H1 (cell line): ENCODE results near the gene PLEKHM3. TPM values are rescaled to one million over a fixed set of nuclear protein-coding genes. Genes with fewer than 3 reads are reported as not detected.

ENCODE experiments used
- CTCF ChIA-PET: fragments of 300-600 bp; sonication (Branson Sonifier 250); formaldehyde crosslinking; loops from one replicate; lab custom pipeline; 2021; ENCODE audit not compliant: partially characterized antibody; lab: Charles Lee
- POLR2A ChIA-PET: fragments of 300-600 bp; sonication (Branson Sonifier 250); formaldehyde crosslinking; loops from one replicate; lab custom pipeline; 2021; ENCODE audit warnings: inconsistent platforms; ENCODE audit not compliant: partially characterized antibody; lab: Charles Lee
- DNase-seq, 2 experiments: peaks; one replicate each; pipeline versions ENCODE4 v3.0.0 to v3.0.0-alpha.2; 2010 to 2022; ENCODE audit warnings: low spot score in 2 of 2, low read depth in 1 of 2, mixed read lengths in 1 of 2
- FAIRE-seq: peaks from 2 replicates; lab custom pipeline; 2011; peaks lifted over from hg19 to GRCh38; lab: Jason Lieb, UNC
- H2AFZ ChIP-seq: 2 replicates; pipeline ENCODE4 v1.8.1; 2012; ENCODE audit warnings: low read length, inconsistent platforms
- H2AK5ac ChIP-seq: 2 replicates; pipeline ENCODE4 v1.6.1; 2013; ENCODE audit warnings: low read depth, low read length
- H2BK120ac ChIP-seq: replicated peaks from 2 replicates; pipeline ENCODE3; 2013; ENCODE audit warnings: low read depth, low read length, inconsistent platforms
- H2BK12ac ChIP-seq: 2 replicates; pipeline ENCODE4 v1.6.1; 2013; ENCODE audit warnings: low read depth, low read length
- H2BK15ac ChIP-seq: 2 replicates; pipeline ENCODE4 v1.6.1; 2013; ENCODE audit warnings: low read length
- H2BK20ac ChIP-seq: 2 replicates; pipeline ENCODE4 v1.6.1; 2013; ENCODE audit warnings: low read length
- H2BK5ac ChIP-seq: 2 replicates; pipeline ENCODE4 v1.6.1; 2013; ENCODE audit warnings: low read depth, low read length
- H3K14ac ChIP-seq: 2 replicates; pipeline ENCODE4 v1.6.1; 2013; ENCODE audit warnings: inconsistent platforms; ENCODE audit not compliant: insufficient read length
- H3K18ac ChIP-seq: 2 replicates; pipeline ENCODE4 v1.6.1; 2013; ENCODE audit warnings: low read length; ENCODE audit errors: extremely low read depth
- H3K23ac ChIP-seq: 2 replicates; pipeline ENCODE4 v1.6.1; 2013; ENCODE audit warnings: inconsistent platforms; ENCODE audit not compliant: insufficient read length
- H3K23me2 ChIP-seq: 2 replicates; pipeline ENCODE4 v1.6.1; 2013; ENCODE audit warnings: low read depth, low read length
- H3K27ac ChIP-seq: 2 replicates; pipeline ENCODE4 v1.6.1; 2011; ENCODE audit warnings: low read depth, low read length, inconsistent platforms
- H3K27me3 ChIP-seq, 4 experiments: replicated peaks in 1 of 4; 1 replicate in 1 of 4; 2 replicates in 3 of 4; pipeline versions ENCODE4 v1.6.1 to v1.8.1; 2011 to 2013; ENCODE audit warnings: low read length in 3 of 4, mild to moderate bottlenecking in 3 of 4, inconsistent platforms in 2 of 4, mixed read lengths in 2 of 4, moderate library complexity in 1 of 4; ENCODE audit not compliant: control insufficient read depth in 3 of 4, insufficient read depth in 3 of 4; ENCODE audit errors: extremely low read depth in 1 of 4
- H3K36me3 ChIP-seq, 4 experiments: 2 replicates each; pipeline versions ENCODE4 v1.6.1 to v1.8.1; 2011 to 2013; ENCODE audit warnings: mild to moderate bottlenecking in 4 of 4, low read length in 3 of 4, moderate library complexity in 2 of 4, control low read depth in 1 of 4, inconsistent platforms in 1 of 4; ENCODE audit not compliant: insufficient read depth in 4 of 4, control insufficient read depth in 2 of 4
- H3K4ac ChIP-seq: replicated peaks from 2 replicates; pipeline ENCODE3; 2013; ENCODE audit warnings: low read length, low read depth, mixed read lengths, inconsistent platforms; ENCODE audit not compliant: insufficient read length
- H3K4me1 ChIP-seq, 4 experiments: replicated peaks in 1 of 4; 1 replicate in 1 of 4; 2 replicates in 3 of 4; pipeline versions ENCODE4 v1.6.1 to v1.8.1; 2011 to 2013; ENCODE audit warnings: low read length in 3 of 4, inconsistent platforms in 2 of 4, mixed read lengths in 1 of 4; ENCODE audit not compliant: insufficient read depth in 4 of 4, control insufficient read depth in 3 of 4
- H3K4me2 ChIP-seq, 2 experiments: 2 replicates each; pipeline versions ENCODE4 v1.6.1 to v1.8.1; 2011 to 2013; ENCODE audit warnings: low read depth in 2 of 2, low read length in 2 of 2, control low read depth in 1 of 2, inconsistent platforms in 1 of 2, mild to moderate bottlenecking in 1 of 2; ENCODE audit not compliant: insufficient read depth in 1 of 2
- H3K4me3 ChIP-seq, 4 experiments: fragments of 200-600, 300-600 bp in 1 of 4; sonication (generic), shearing (Covaris generic), sonication (Bioruptor Twin) in 1 of 4; 2 replicates each; pipeline versions ENCODE4 v1.5.1 to v1.8.1; 2011 to 2016; ENCODE audit warnings: low read length in 4 of 4, low read depth in 3 of 4, control low read depth in 2 of 4, inconsistent platforms in 2 of 4, mild to moderate bottlenecking in 2 of 4, mixed read lengths in 1 of 4, moderate library complexity in 1 of 4; ENCODE audit not compliant: insufficient read depth in 2 of 4; ENCODE audit errors: extremely low read depth in 1 of 4
- H3K56ac ChIP-seq: replicated peaks from 2 replicates; pipeline ENCODE3; 2013; ENCODE audit warnings: low read depth, mild to moderate bottlenecking, mixed read lengths, low read length, inconsistent platforms; ENCODE audit not compliant: insufficient read length
- H3K79me1 ChIP-seq: 2 replicates; pipeline ENCODE4 v1.6.1; 2013; ENCODE audit warnings: low read depth, low read length, control low read depth
- H3K79me2 ChIP-seq, 2 experiments: 2 replicates each; pipeline versions ENCODE4 v1.6.1 to v1.8.1; 2012 to 2013; ENCODE audit warnings: low read length in 2 of 2, mild to moderate bottlenecking in 2 of 2, inconsistent platforms in 1 of 2; ENCODE audit not compliant: insufficient read depth in 2 of 2, control insufficient read depth in 1 of 2
- H3K9ac ChIP-seq, 4 experiments: replicated peaks in 1 of 4; 1 replicate in 1 of 4; 2 replicates in 3 of 4; pipeline versions ENCODE4 v1.6.1 to v1.8.1; 2011 to 2013; ENCODE audit warnings: low read depth in 3 of 4, low read length in 3 of 4, control low read depth in 2 of 4, mild to moderate bottlenecking in 2 of 4, moderate library complexity in 2 of 4, inconsistent platforms in 1 of 4; ENCODE audit errors: extremely low read depth in 1 of 4
- H3K9me3 ChIP-seq, 2 experiments: 2 replicates each; pipeline versions ENCODE4 v1.6.1 to v1.8.1; 2012 to 2013; ENCODE audit warnings: mild to moderate bottlenecking in 2 of 2, moderate library complexity in 2 of 2, control low read depth in 1 of 2, inconsistent platforms in 1 of 2, low read depth in 1 of 2, low read length in 1 of 2, mixed read lengths in 1 of 2; ENCODE audit not compliant: insufficient read depth in 2 of 2
- H4K20me1 ChIP-seq, 2 experiments: replicated peaks in 1 of 2; 2 replicates each; pipeline versions ENCODE3 to v1.8.1; 2011 to 2013; ENCODE audit warnings: inconsistent platforms in 2 of 2, low read length in 2 of 2, mild to moderate bottlenecking in 1 of 2; ENCODE audit not compliant: insufficient read depth in 2 of 2, control insufficient read depth in 1 of 2
- H4K5ac ChIP-seq: 2 replicates; pipeline ENCODE4 v1.6.1; 2013; ENCODE audit warnings: low read length, low read depth, mixed read lengths, inconsistent platforms; ENCODE audit not compliant: insufficient read length
- H4K8ac ChIP-seq: 2 replicates; pipeline ENCODE4 v1.8.0; 2013; ENCODE audit warnings: mild to moderate bottlenecking, moderate library complexity, low read length, inconsistent platforms; ENCODE audit not compliant: insufficient read depth; ENCODE audit errors: extremely low read depth
- H4K91ac ChIP-seq: replicated peaks from 2 replicates; pipeline ENCODE3; 2013; ENCODE audit warnings: low read length, mixed read lengths, inconsistent platforms; ENCODE audit not compliant: insufficient read length
- CHD2 ChIP-seq: IDR thresholded peaks from 2 replicates; pipeline ENCODE4 v1.6.1; 2012; ENCODE audit warnings: low read length, improper control_type of control experiment
- GABPA ChIP-seq: IDR thresholded peaks from 2 replicates; pipeline ENCODE4 v1.6.1; 2011; ENCODE audit warnings: mild to moderate bottlenecking, low read length, moderate library complexity, borderline replicate concordance; ENCODE audit not compliant: insufficient read depth
- JUND ChIP-seq: IDR thresholded peaks from 2 replicates; pipeline ENCODE4 v1.6.1; 2011; ENCODE audit warnings: mild to moderate bottlenecking, improper control_type of control experiment, low read length
- POLR2AphosphoS5 ChIP-seq: IDR thresholded peaks from 2 replicates; pipeline ENCODE4 v1.6.1; 2011; ENCODE audit warnings: low read depth, low read length
- TBP ChIP-seq: IDR thresholded peaks from 2 replicates; pipeline ENCODE4 v1.6.1; 2011; ENCODE audit warnings: low read depth, low read length, improper control_type of control experiment
- USF2 ChIP-seq: IDR thresholded peaks from 2 replicates; pipeline ENCODE4 v1.6.1; 2011; ENCODE audit warnings: low read length, improper control_type of control experiment
- WGBS, 2 experiments: shearing (Covaris generic) in 1 of 2; methylation state at CpG; one replicate each; pipeline versions ENCODE4 v1.1.6 to v1.1.7; 2013 to 2015; ENCODE audit warnings: low lambda C conversion rate in 2 of 2, mixed read lengths in 2 of 2, inconsistent platforms in 1 of 2, low coverage in 1 of 2, missing lambda C conversion rate in 1 of 2; ENCODE audit not compliant: insufficient replicate concordance in 2 of 2, insufficient coverage in 1 of 2, insufficient read length in 1 of 2; ENCODE audit errors: extremely low coverage in 1 of 2, missing lambda C conversion rate in 1 of 2; 5-methylcytosine and 5-hydroxymethylcytosine counted together
- polyA plus RNA-seq, 7 experiments: library from polyadenylated mRNA; depleted of rRNA in 3 of 7; stranded (reverse) in 5 of 7; unstranded in 2 of 7; fragments of >200 nt in 5 of 7; fragments of 200-250 nt in 2 of 7; gene quantifications; 1 replicate in 5 of 7; 2 replicates in 1 of 7; 4 replicates in 1 of 7; pipeline versions ENCODE4 v1.2.1 to v1.2.3, GENCODE V29; 2011 to 2013; ENCODE audit warnings: missing spikeins in 2 of 7, mixed read lengths in 2 of 7
- total RNA-seq: library from RNA; stranded (reverse); fragmentation: NEBNext Ultra II Directional; extraction: Animal tissue kit (Norgen Biotek cat#: 25700); gene quantifications from 2 replicates; pipeline ENCODE4 v1.2.1, GENCODE V29; 2021

PLEKHM3 gene
- total and polyA plus RNA-seq, 2 of the 8 experiments (the other 6 are each of a cell fraction or from before 2014, with no cell fraction given), result 2.3 to 5.8 TPM

- H3K14ac ChIP-seq, result no peak overlapping the region
- H3K23me2 ChIP-seq, result no peaks in the 10 kb centered on the region
- DNase-seq, result no peak
- H3K9me3 ChIP-seq, result no peaks in the 10 kb centered on the region
- H4K91ac ChIP-seq, result peak overlapping the region; percentile 23
- H3K79me1 ChIP-seq, result no peaks in the 10 kb centered on the region
- H3K27ac ChIP-seq, result no peak overlapping the region
- CTCF ChIA-PET, result interaction anchor here (0.8 to 6.7 kb wide), 29 partner anchors 8 to 173 kb away, joined by 3 to 43 read pairs (median 6); partner anchors contain the start of gene PLEKHM3
- WGBS, 2 experiments, result 93% methylated on average over 8 of the region's 8 CpGs; no CpG with 5 or more reads in 1 of the 2 experiments
- H3K4me3 ChIP-seq, result no peak overlapping the region
- H2AFZ ChIP-seq, result no peak overlapping the region
- H3K4ac ChIP-seq, result no peak overlapping the region
- no peak overlapping the region for H2BK15ac ChIP-seq
- no peak overlapping the region for H3K4me2 ChIP-seq
- no peak for FAIRE-seq
- 0 out of 2 replicates have a peak overlapping the region, but pooled peaks have one; percentile 17 for H2BK5ac ChIP-seq
- TF ChIP-seq JUND (no peak), GABPA (no peak), POLR2AphosphoS5 (no peak), TBP (no peak), USF2 (no peak), CHD2 (no peak)
- H3K9ac ChIP-seq, result no peak overlapping the region
- H3K27me3 ChIP-seq, result no peaks in the 10 kb centered on the region
- peaks cover 12 to 27% (median 24%) of the 10 kb centered on the region in 4 experiments for H3K4me1 ChIP-seq
- no peaks in the 10 kb centered on the region for H3K36me3 ChIP-seq
- H2BK12ac ChIP-seq, result no peak overlapping the region
- H4K20me1 ChIP-seq, result no peaks in the 10 kb centered on the region
- no peak overlapping the region for H4K5ac ChIP-seq
- H2AK5ac ChIP-seq, result no peak overlapping the region
- no peak overlapping the region for H3K23ac ChIP-seq
- no peak overlapping the region for H3K56ac ChIP-seq
- no peak overlapping the region for H2BK20ac ChIP-seq
- H3K79me2 ChIP-seq, result no peaks in the 10 kb centered on the region
- peak overlapping the region; percentile 4; the same call in 1 of the 2 replicates for H3K18ac ChIP-seq
- H2BK120ac ChIP-seq, result no peak overlapping the region
- no peak overlapping the region for H4K8ac ChIP-seq
- POLR2A ChIA-PET, result interaction anchor here (3.0 kb wide), 1 partner anchor 154 kb away, joined by 11 read pairs; no protein-coding TSS in a partner anchor
Observed at GRCh38 chr2:207898354-207898695, 127.0 kb downstream of the PLEKHM3 start.
